AG04449 (cell line): Measurements from ENCODE around the gene KLHL26.

ENCODE experiments used
- CTCF ChIA-PET: fragments of 350-600 bp; formaldehyde crosslinking; extraction: SDS; loops from one replicate; lab custom pipeline; 2021; ENCODE audit warnings: antibody characterized with exemption; lab: Yijun Ruan, JAX
- POLR2A ChIA-PET: fragments of 400-600, 350-600 bp; formaldehyde crosslinking; extraction: SDS; loops from one replicate; lab custom pipeline; 2020; ENCODE audit warnings: antibody characterized with exemption, inconsistent platforms; lab: Yijun Ruan, JAX
- DNase-seq: peaks from one replicate; pipeline ENCODE4 v3.0.0-alpha.2; 2010; ENCODE audit warnings: low read depth, low spot score
- H3K4me3 ChIP-seq: 2 replicates; pipeline ENCODE4 v1.5.1; 2011; ENCODE audit warnings: low read depth, mild to moderate bottlenecking, control low read depth, low read length
- TF ChIP-seq, protein P1 (sequence below): IDR thresholded peaks from one replicate; pipeline ENCODE4 v1.5.1; 2011; ENCODE audit warnings: mild to moderate bottlenecking, moderate library complexity, low read length, control low read depth, inconsistent platforms; ENCODE audit not compliant: insufficient read depth; ENCODE audit errors: missing control alignments

The KLHL26 gene

GRCh38 chr19:18601875-18602274, 35.0 kb upstream of the KLHL26 start:
- H3K4me3 ChIP-seq, result no peak overlapping the region
- TF ChIP-seq, protein P1, sequence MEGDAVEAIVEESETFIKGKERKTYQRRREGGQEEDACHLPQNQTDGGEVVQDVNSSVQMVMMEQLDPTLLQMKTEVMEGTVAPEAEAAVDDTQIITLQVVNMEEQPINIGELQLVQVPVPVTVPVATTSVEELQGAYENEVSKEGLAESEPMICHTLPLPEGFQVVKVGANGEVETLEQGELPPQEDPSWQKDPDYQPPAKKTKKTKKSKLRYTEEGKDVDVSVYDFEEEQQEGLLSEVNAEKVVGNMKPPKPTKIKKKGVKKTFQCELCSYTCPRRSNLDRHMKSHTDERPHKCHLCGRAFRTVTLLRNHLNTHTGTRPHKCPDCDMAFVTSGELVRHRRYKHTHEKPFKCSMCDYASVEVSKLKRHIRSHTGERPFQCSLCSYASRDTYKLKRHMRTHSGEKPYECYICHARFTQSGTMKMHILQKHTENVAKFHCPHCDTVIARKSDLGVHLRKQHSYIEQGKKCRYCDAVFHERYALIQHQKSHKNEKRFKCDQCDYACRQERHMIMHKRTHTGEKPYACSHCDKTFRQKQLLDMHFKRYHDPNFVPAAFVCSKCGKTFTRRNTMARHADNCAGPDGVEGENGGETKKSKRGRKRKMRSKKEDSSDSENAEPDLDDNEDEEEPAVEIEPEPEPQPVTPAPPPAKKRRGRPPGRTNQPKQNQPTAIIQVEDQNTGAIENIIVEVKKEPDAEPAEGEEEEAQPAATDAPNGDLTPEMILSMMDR, result no peak
- ChIA-PET CTCF (interaction anchor here (2.9 kb wide), 1 partner anchor 10 kb away, joined by 10 read pairs; no protein-coding TSS in a partner anchor), POLR2A (no interaction called here)
- DNase-seq, result no peak

GRCh38 chr19:18603255-18603957, 33.4 kb upstream of the KLHL26 start:
- H3K4me3 ChIP-seq, result no peak overlapping the region
- ChIA-PET POLR2A (no interaction called here), CTCF (interaction anchor here (2.9 kb wide), 1 partner anchor 11 kb away, joined by 10 read pairs; no protein-coding TSS in a partner anchor)
- TF ChIP-seq, protein P1, result no peak
- DNase-seq, result no peak

DNA sequence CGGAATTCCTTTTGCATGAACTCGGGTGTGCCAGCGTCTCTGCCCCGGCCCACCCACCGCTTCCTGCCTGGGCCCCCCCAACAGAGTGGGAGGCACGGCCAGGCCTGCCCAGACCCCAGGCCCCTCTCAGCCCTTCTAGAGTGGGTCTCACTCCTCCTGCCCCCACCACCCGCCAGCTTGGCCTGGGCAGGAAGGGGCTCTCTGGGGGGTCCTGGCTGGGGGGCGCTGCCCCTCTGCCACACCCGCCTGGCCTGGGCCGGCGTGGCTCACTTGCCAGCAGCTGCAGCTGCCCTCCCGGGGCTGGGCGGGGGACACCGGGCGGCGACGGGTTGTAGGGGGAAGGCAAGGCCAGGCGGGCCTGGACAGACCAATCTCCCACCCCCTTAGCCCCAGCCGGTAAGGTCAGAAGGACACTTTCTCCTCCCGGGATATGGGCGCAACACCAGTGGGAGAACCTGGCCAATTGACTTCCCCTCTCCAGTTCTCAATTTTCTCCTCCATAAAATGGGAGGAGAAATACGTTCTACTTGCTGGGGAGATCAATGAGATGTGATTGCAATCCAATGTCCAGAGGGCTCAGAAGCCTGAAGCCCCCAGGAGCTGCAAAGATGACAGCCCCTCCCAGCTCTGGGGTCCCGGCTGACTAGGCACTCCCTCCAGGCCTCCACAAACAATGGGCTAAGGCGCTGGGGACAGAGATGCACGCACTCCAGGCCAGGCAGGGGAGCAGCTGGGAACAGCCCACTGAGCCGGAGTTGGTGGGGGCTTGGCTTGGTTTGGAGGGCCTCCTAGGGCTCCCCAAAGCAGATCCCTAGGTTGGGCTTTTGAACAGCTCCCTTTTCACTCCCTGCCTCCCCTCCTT, 32.6 kb upstream of the KLHL26 start:
- CTCF ChIA-PET, result interaction anchor here (0.7 to 2.9 kb wide), 5 partner anchors 9 to 243 kb away, joined by 3 to 10 read pairs (median 8); no protein-coding TSS in a partner anchor
- H3K4me3 ChIP-seq, result no peak overlapping the region
- no peak for DNase-seq
- POLR2A ChIA-PET, result no interaction called here
- TF ChIP-seq, protein P1, result no peak

- TF ChIP-seq, protein P1, result no peak
- ChIA-PET CTCF (interaction anchor here (0.7 to 2.9 kb wide), 5 partner anchors 10 to 242 kb away, joined by 3 to 10 read pairs (median 8); no protein-coding TSS in a partner anchor), POLR2A (no interaction called here)
- H3K4me3 ChIP-seq, result no peak overlapping the region
- DNase-seq, result no peak
Observed at GRCh38 chr19:18604820-18605159, 32.0 kb upstream of the KLHL26 start.

DNA sequence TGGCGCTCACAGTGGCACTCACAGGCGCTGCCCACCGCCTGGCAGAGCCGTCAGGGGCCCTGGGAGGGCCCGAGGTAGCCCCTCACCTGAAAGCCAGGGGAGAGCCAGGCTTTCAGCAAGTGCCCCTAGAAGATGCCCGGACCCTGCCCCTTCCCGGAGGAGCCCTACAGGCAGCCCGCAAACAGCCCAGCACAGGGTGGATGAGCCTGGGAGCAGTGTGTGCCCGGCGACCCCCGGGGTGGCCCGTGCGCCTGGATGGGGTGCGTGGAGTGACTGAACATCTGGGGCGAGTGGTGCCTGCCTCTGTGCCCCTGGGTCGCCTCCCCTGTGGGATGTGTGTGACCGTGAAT, 31.7 kb upstream of the KLHL26 start:
- CTCF ChIA-PET, result interaction anchor here (1.5 to 1.6 kb wide), 3 partner anchors 10 to 242 kb away, joined by 5 to 8 read pairs (median 8); no protein-coding TSS in a partner anchor
- POLR2A ChIA-PET, result no interaction called here
- TF ChIP-seq, protein P1, result no peak
- DNase-seq, result no peak
- no peak overlapping the region for H3K4me3 ChIP-seq
